Gastroesophageal sphincter (tissue), 4 donors: ENCODE results near the gene ATP6V1D. TPM values are rescaled to one million over a fixed set of nuclear protein-coding genes. Genes with fewer than 3 reads are reported as not detected.

Source experiments
- ATAC-seq: fragments of 150-250 bp; one replicate; pipeline ENCODE4 v1.9.1; 2016; ENCODE audit warnings: mild to moderate bottlenecking, moderate library complexity
- H3K27ac ChIP-seq, 4 donors: fragments of 200-600 bp; sonication (generic) in 3 of 4; 1 replicate in 3 of 4; 2 replicates in 1 of 4; pipeline ENCODE4 v1.5.1; 2016 to 2019
- H3K27me3 ChIP-seq: fragments of 200-600 bp; sonication (generic); one replicate; pipeline ENCODE4 v1.5.1; 2019
- H3K36me3 ChIP-seq, 2 donors: fragments of 200-600 bp; sonication (generic); one replicate each; pipeline ENCODE4 v1.5.1; 2019; ENCODE audit warnings: control low read depth in 1 of 2
- H3K4me1 ChIP-seq, 3 donors: fragments of 200-600 bp; sonication (generic); 1 replicate in 2 of 3; 2 replicates in 1 of 3; pipeline ENCODE4 v1.5.1; 2016 to 2019; ENCODE audit warnings: control low read depth in 2 of 3
- H3K4me3 ChIP-seq, 2 donors: fragments of 200-600 bp; sonication (generic); one replicate each; pipeline ENCODE4 v1.5.1; 2019; ENCODE audit warnings: mild to moderate bottlenecking in 1 of 2, moderate library complexity in 1 of 2
- H3K9me3 ChIP-seq, 3 donors: fragments of 200-600 bp; sonication (generic); one replicate each; pipeline ENCODE4 v1.5.1; 2017 to 2019; ENCODE audit warnings: control low read depth in 2 of 3
- CTCF ChIP-seq, 4 experiments: fragments of 200-600 bp in 2 of 4; fragments of 450-650 bp in 2 of 4; sonication (generic) in 1 of 4; IDR thresholded peaks; one replicate each; pipeline ENCODE4 v1.5.1; 2017 to 2019; ENCODE audit warnings: antibody characterized with exemption in 4 of 4, mild to moderate bottlenecking in 2 of 4, moderate library complexity in 2 of 4
- EP300 ChIP-seq: sonication (generic); formaldehyde crosslinking; IDR thresholded peaks from one replicate; pipeline ENCODE4 v1.6.1; 2017; ENCODE audit warnings: antibody characterized with exemption, mild to moderate bottlenecking
- POLR2A ChIP-seq, 2 donors: fragments of 450-650 bp; IDR thresholded peaks; one replicate each; pipeline ENCODE4 v1.6.1; 2017; ENCODE audit warnings: antibody characterized with exemption in 2 of 2, mild to moderate bottlenecking in 2 of 2, moderate library complexity in 1 of 2
- POLR2AphosphoS5 ChIP-seq: sonication (generic); formaldehyde crosslinking; IDR thresholded peaks from one replicate; pipeline ENCODE4 v1.6.1; 2017; ENCODE audit warnings: antibody characterized with exemption
- WGBS, 2 donors: methylation state at CpG; one replicate each; pipeline ENCODE4 v1.1.5; 2018; ENCODE audit warnings: low coverage in 1 of 2; 5-methylcytosine and 5-hydroxymethylcytosine counted together
- total RNA-seq, 4 donors: library from RNA; depleted of rRNA; stranded (reverse); fragments of >200 nt; gene quantifications; one replicate each; pipeline ENCODE4 v1.1.0, GENCODE V29; 2016

The ATP6V1D gene
- total RNA-seq, 4 donors from 2014 or later, result 71.1 to 142 (median 94.3) TPM

DNA sequence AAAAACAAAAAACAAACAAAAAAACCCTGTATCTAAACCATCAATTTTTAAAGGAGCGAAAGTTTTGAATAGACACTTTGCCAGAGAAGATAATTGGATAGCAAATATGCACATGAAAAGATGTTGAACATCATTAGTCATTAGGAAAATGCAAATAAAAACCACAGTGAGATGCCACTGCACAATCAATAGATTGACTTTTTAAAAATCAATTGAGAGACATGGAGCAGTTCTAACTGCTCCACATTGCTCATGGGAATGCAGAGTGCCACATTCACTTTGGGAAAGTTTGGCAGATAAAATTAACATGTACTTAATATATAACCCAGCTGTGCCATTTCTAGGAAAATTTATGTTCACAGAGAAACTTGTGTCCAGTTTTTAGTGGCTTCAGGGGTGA lies 13.2 kb upstream of the ATP6V1D start:
- H3K27me3 ChIP-seq, result no peaks in the 10 kb centered on the region
- no peaks in the 10 kb centered on the region for H3K9me3 ChIP-seq
- WGBS, 2 donors, result 80 to 92% methylated on average over 1 of the region's 1 CpG
- H3K4me1 ChIP-seq, result peaks cover 0 to 7% (median 0%) of the 10 kb centered on the region in 3 donors
- H3K4me3 ChIP-seq, result no peak overlapping the region
- H3K27ac ChIP-seq, result no peak overlapping the region
- TF ChIP-seq CTCF (IDR thresholded peaks at IDR 0.05) (no peak), EP300 (no peak), POLR2A (IDR thresholded peaks at IDR 0.05) (no peak), POLR2AphosphoS5 (no peak)
- no peak for ATAC-seq
- H3K36me3 ChIP-seq, result peaks cover 8 to 99% of the 10 kb centered on the region in 2 donors

DNA sequence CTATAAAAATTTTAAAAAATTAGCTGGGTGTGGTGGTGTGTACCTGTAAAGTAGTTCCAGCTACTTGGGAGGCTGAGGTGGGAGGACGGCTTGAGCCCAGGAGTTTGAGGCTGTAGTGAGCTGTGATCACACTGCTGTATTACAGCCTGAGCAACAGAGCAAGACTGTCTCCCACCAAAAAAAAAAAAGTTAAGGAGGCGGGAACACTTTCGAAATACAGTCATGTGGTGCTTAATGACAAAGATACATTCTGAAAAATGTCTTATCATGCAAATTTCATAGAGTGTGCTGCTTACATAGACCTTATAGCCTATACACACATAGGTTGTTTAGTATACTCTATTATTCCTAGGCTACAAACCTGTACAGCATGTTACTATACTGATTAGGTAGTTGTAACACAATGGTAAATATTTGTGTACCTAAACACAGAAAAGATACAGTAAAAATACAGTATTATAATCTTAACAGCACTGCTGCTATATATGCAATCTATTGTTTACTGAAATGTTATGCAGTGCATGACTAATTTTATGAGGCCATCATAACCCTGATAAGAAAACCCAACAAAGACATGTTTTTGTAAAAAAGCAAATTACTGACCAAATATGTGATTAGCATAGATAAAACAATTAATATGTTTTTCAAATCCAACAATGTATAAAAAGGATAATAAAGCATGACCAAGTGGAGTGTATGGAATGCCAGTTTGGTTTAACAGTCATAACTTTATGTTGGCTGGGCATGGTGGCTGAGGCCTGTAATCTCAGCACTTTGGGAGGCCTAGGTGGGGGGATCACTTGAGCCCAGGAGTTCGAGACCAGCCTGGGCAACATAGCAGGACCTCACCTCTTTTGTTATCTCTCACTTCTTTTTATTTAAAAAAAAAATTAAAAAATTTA lies 11.9 kb upstream of the ATP6V1D start:
- Histone ChIP-seq H3K9me3 (no peaks in the 10 kb centered on the region), H3K4me1 (peaks cover 0 to 10% (median 0%) of the 10 kb centered on the region in 3 donors), H3K27me3 (no peaks in the 10 kb centered on the region), H3K36me3 (peaks cover 5 to 99% of the 10 kb centered on the region in 2 donors), H3K4me3 (no peak overlapping the region), H3K27ac (no peak overlapping the region)
- TF ChIP-seq EP300 (no peak), POLR2AphosphoS5 (no peak), CTCF (IDR thresholded peaks at IDR 0.05) (no peak), POLR2A (IDR thresholded peaks at IDR 0.05) (no peak)
- no peak for ATAC-seq
- 90 to 93% methylated on average over 3 to 4 of the region's 4 CpGs for WGBS, 2 donors

DNA sequence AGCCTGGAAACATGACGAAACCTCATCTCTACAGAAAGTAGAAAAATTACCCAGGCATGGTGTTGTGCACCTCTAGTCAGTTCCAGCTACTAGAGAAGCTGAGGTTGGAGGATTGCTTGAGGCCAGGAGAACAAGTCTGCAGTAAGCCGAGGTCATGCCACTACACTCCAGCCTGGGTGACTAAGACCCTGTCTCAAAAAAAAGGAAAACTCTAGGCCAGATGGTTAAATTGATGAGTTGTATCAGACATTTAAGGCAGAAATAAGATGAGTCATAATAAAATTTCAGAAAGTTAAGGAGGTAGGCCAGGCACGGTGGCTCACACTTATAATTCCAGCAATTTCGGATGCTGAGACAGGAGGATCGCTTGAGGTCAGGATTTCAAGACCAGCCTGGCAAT lies 11.2 kb upstream of the ATP6V1D start:
- Histone ChIP-seq H3K27me3 (no peaks in the 10 kb centered on the region), H3K9me3 (no peaks in the 10 kb centered on the region), H3K36me3 (peaks cover 5 to 99% of the 10 kb centered on the region in 2 donors), H3K4me3 (no peak overlapping the region), H3K4me1 (peaks cover 0 to 17% (median 0%) of the 10 kb centered on the region in 3 donors), H3K27ac (no peak overlapping the region)
- TF ChIP-seq EP300 (no peak), POLR2A (IDR thresholded peaks at IDR 0.05) (no peak), CTCF (IDR thresholded peaks at IDR 0.05) (no peak), POLR2AphosphoS5 (no peak)
- ATAC-seq, result no peak
- 84 to 93% methylated on average over 3 to 4 of the region's 5 CpGs for WGBS, 2 donors

DNA sequence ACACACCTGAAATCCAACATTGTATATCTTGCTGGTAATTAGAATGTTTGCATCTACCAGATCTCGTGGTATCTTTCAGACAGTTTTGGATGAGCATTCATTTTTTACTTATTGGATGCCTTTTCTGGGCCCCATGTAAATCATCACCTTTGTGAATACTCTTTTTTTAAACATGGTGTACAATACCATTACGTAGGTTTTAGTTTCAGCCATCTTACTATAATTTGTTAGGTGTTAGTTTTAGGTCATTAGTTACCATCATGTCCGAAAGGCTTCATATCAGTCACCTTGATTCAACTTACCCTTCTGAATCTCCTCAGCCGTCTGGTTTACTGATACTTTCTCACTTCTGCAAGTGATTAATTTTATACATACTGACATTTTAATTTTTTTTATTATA lies 5.9 kb upstream of the ATP6V1D start:
- WGBS, 2 donors, result 79 to 85% methylated on average over 3 to 4 of the region's 4 CpGs
- no peak for ATAC-seq
- Histone ChIP-seq H3K36me3 (peaks cover 7 to 67% of the 10 kb centered on the region in 2 donors), H3K4me1 (peaks cover 5 to 60% (median 17%) of the 10 kb centered on the region in 3 donors), H3K27me3 (no peaks in the 10 kb centered on the region), H3K27ac (no peak overlapping the region), H3K4me3 (no peak overlapping the region), H3K9me3 (no peaks in the 10 kb centered on the region)
- TF ChIP-seq EP300 (no peak), POLR2A (IDR thresholded peaks at IDR 0.05) (no peak), CTCF (IDR thresholded peaks at IDR 0.05) (no peak), POLR2AphosphoS5 (no peak)
